Astrocyte (in vitro differentiated cells and primary cell): ENCODE results near the gene ITPK1. TPM values are rescaled to one million over a fixed set of nuclear protein-coding genes. Genes with fewer than 3 reads are reported as not detected.

ENCODE experiments used
- DNase-seq: peaks from one replicate; pipeline ENCODE4 v3.0.0-alpha.2; 2010; ENCODE audit warnings: low read depth
- FAIRE-seq: peaks from 2 replicates; lab custom pipeline; 2011; peaks lifted over from hg19 to GRCh38; lab: Jason Lieb, UNC
- H2AFZ ChIP-seq: 2 replicates; pipeline ENCODE4 v1.6.0; 2012; ENCODE audit warnings: low read depth, low read length, inconsistent platforms
- H3K27ac ChIP-seq: 2 replicates; pipeline ENCODE4 v1.5.1; 2011; ENCODE audit warnings: low read depth, low read length, inconsistent platforms
- H3K27me3 ChIP-seq: 2 replicates; pipeline ENCODE4 v1.6.0; 2011; ENCODE audit warnings: low read length, inconsistent platforms; ENCODE audit not compliant: insufficient read depth
- H3K36me3 ChIP-seq: 2 replicates; pipeline ENCODE4 v1.5.1; 2011; ENCODE audit warnings: low read length, inconsistent platforms; ENCODE audit not compliant: insufficient read depth
- H3K4me1 ChIP-seq: 2 replicates; pipeline ENCODE4 v1.5.1; 2011; ENCODE audit warnings: low read length, inconsistent platforms; ENCODE audit not compliant: insufficient read depth
- H3K4me2 ChIP-seq: 2 replicates; pipeline ENCODE4 v1.6.0; 2012; ENCODE audit warnings: low read length, inconsistent platforms
- H3K4me3 ChIP-seq: 2 replicates; pipeline ENCODE4 v1.5.1; 2011; ENCODE audit warnings: low read depth, mild to moderate bottlenecking, low read length, inconsistent platforms; ENCODE audit not compliant: insufficient read depth
- H3K79me2 ChIP-seq: 2 replicates; pipeline ENCODE4 v1.6.0; 2012; ENCODE audit warnings: mild to moderate bottlenecking, low read length, inconsistent platforms; ENCODE audit not compliant: insufficient read depth
- H3K9ac ChIP-seq: 2 replicates; pipeline ENCODE4 v1.6.0; 2012; ENCODE audit warnings: mild to moderate bottlenecking, low read length, inconsistent platforms
- H3K9me3 ChIP-seq: 2 replicates; pipeline ENCODE4 v1.5.1; 2012; ENCODE audit warnings: low read depth, mild to moderate bottlenecking, low read length, inconsistent platforms; ENCODE audit not compliant: insufficient read depth
- H4K20me1 ChIP-seq: 2 replicates; pipeline ENCODE4 v1.6.0; 2012; ENCODE audit warnings: low read length, inconsistent platforms; ENCODE audit not compliant: insufficient read depth
- H3K27ac Mint-ChIP-seq: one replicate; pipeline ENCODE4 v1.8.0; 2021; ENCODE audit warnings: mild to moderate bottlenecking, mixed read lengths; ENCODE audit not compliant: unreplicated experiment
- H3K27me3 Mint-ChIP-seq: one replicate; pipeline ENCODE4 v1.8.0; 2021; ENCODE audit warnings: low read depth, mixed read lengths; ENCODE audit not compliant: unreplicated experiment
- H3K36me3 Mint-ChIP-seq: one replicate; pipeline ENCODE4 v1.8.0; 2021; ENCODE audit warnings: low read depth, mixed read lengths; ENCODE audit not compliant: unreplicated experiment
- H3K4me1 Mint-ChIP-seq: one replicate; pipeline ENCODE4 v1.8.0; 2021; ENCODE audit warnings: low read depth, mixed read lengths; ENCODE audit not compliant: unreplicated experiment
- H3K4me3 Mint-ChIP-seq: one replicate; pipeline ENCODE4 v1.8.0; 2021; ENCODE audit warnings: mild to moderate bottlenecking, moderate library complexity, mixed read lengths; ENCODE audit not compliant: unreplicated experiment
- H3K9me3 Mint-ChIP-seq: one replicate; pipeline ENCODE4 v1.8.0; 2021; ENCODE audit warnings: mild to moderate bottlenecking, mixed read lengths; ENCODE audit not compliant: unreplicated experiment
- EZH2 ChIP-seq: IDR thresholded peaks from 2 replicates; pipeline ENCODE4 v1.6.1; 2012; ENCODE audit warnings: mild to moderate bottlenecking, low read length, inconsistent platforms; ENCODE audit not compliant: insufficient read depth
- total RNA-seq: library from RNA; stranded (reverse); gene quantifications from 2 replicates; pipeline ENCODE4 v1.2.1, GENCODE V29; 2021
- TF ChIP-seq, protein P1 (sequence below): IDR thresholded peaks from 2 replicates; pipeline ENCODE4 v1.5.1; 2011; ENCODE audit warnings: low read depth, mild to moderate bottlenecking, inconsistent platforms, low read length, moderate library complexity; ENCODE audit not compliant: insufficient read depth

The ITPK1 gene
- total RNA-seq, 1 donor from 2014 or later: 13.0 TPM

DNA sequence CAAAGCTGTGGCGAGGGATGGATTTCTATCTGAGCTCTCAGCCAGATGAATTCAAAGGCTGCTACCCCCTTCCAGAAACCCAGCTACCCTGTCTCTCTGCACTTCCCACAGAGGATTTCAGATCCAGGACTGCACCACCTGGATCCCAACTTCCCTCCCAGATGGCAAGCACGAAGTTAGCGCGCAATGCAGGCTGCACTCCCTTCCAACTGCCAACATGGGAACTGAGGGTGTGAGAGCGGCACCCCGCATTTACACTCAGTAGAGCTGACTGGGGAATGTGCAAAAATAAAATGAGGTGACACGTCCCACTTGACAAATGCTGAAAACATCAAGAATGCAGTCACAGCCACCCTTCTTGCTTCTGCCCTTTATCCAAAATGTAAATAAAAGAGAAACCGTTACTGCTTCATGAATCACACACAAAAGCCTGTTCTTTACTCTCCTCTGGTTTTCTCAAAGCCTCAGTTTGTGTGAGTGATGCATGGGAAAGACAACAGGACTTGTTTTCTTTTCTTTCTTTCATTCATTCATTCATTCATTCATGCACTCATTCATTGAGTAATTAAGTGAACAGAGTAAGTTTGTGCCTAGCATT lies 85.7 kb downstream of the ITPK1 start:
- Histone ChIP-seq H2AFZ (no peak overlapping the region), H3K9me3 (no peaks in the 10 kb centered on the region), H3K9ac (no peak overlapping the region), H3K27ac (no peak overlapping the region), H3K4me1 (peaks cover 6% of the 10 kb centered on the region), H3K36me3 (no peaks in the 10 kb centered on the region), H3K4me2 (peak overlapping the region; percentile 30), H3K4me3 (no peak overlapping the region), H3K79me2 (no peaks in the 10 kb centered on the region), H3K27me3 (no peaks in the 10 kb centered on the region), H4K20me1 (peaks cover 58% of the 10 kb centered on the region)
- Mint-ChIP-seq H3K36me3 (peaks cover 7% of the 10 kb centered on the region), H3K4me1 (peaks cover 8% of the 10 kb centered on the region), H3K27ac (no peak overlapping the region), H3K27me3 (peaks cover 60% of the 10 kb centered on the region), H3K4me3 (no peak overlapping the region), H3K9me3 (no peaks in the 10 kb centered on the region)
- TF ChIP-seq, protein P1, sequence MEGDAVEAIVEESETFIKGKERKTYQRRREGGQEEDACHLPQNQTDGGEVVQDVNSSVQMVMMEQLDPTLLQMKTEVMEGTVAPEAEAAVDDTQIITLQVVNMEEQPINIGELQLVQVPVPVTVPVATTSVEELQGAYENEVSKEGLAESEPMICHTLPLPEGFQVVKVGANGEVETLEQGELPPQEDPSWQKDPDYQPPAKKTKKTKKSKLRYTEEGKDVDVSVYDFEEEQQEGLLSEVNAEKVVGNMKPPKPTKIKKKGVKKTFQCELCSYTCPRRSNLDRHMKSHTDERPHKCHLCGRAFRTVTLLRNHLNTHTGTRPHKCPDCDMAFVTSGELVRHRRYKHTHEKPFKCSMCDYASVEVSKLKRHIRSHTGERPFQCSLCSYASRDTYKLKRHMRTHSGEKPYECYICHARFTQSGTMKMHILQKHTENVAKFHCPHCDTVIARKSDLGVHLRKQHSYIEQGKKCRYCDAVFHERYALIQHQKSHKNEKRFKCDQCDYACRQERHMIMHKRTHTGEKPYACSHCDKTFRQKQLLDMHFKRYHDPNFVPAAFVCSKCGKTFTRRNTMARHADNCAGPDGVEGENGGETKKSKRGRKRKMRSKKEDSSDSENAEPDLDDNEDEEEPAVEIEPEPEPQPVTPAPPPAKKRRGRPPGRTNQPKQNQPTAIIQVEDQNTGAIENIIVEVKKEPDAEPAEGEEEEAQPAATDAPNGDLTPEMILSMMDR: no peak
- TF ChIP-seq EZH2: no peak
- DNase-seq: no peak
- FAIRE-seq: no peak

DNA sequence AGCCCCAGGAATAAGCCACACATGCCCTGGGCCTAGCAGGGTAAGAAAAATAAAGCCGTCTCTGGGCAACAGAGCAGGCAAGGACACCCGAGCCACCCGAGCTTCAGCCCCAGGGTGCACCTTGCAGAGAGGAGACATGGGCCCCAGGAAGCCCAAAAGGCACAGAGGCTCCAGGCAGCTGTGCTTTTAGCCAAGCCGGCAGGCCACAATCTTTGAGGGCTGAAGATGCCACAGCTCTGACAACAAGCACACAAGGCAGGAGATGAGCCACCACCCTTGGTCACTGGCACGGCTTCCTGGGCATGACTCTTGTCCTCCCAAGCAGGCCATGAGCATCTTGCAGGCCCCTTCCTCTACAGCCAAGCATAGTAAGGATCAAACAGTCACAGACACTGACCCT lies 86.3 kb downstream of the ITPK1 start:
- no peak for TF ChIP-seq EZH2
- TF ChIP-seq, protein P1: no peak
- H3K36me3 ChIP-seq: no peaks in the 10 kb centered on the region
- no peaks in the 10 kb centered on the region for H3K27me3 ChIP-seq
- no peak overlapping the region for H2AFZ ChIP-seq
- H3K9me3 ChIP-seq: no peaks in the 10 kb centered on the region
- H3K79me2 ChIP-seq: no peaks in the 10 kb centered on the region
- Mint-ChIP-seq H3K4me3 (no peak overlapping the region), H3K9me3 (no peaks in the 10 kb centered on the region), H3K27ac (no peak overlapping the region), H3K27me3 (peaks cover 60% of the 10 kb centered on the region), H3K36me3 (peaks cover 7% of the 10 kb centered on the region), H3K4me1 (peaks cover 8% of the 10 kb centered on the region)
- peaks cover 57% of the 10 kb centered on the region for H4K20me1 ChIP-seq
- no peak overlapping the region for H3K27ac ChIP-seq
- peaks cover 6% of the 10 kb centered on the region for H3K4me1 ChIP-seq
- FAIRE-seq: no peak
- H3K9ac ChIP-seq: no peak overlapping the region
- H3K4me3 ChIP-seq: no peak overlapping the region
- H3K4me2 ChIP-seq: no peak overlapping the region
- DNase-seq: no peak

DNA sequence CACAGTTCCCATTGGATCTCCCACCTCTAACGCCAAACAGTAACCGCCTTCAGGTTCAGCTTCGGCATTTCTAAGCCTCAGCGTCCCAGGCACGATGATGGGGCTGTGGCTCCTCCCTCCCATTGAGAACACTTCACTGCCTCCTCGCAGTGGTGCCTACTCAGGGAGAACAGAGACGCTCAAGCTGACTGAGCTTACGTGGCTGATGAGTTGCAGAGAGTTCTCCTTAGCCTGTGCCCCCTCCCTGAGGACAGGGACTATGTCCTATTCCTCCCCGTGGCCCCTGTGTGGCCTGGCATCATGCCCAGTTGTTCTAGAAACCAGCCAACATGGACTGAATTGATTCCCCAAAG lies 87.0 kb downstream of the ITPK1 start:
- Histone ChIP-seq H3K9me3 (no peaks in the 10 kb centered on the region), H3K4me2 (no peak overlapping the region), H3K27me3 (no peaks in the 10 kb centered on the region), H3K9ac (no peak overlapping the region), H4K20me1 (peaks cover 52% of the 10 kb centered on the region), H2AFZ (no peak overlapping the region), H3K27ac (no peak overlapping the region), H3K4me3 (no peak overlapping the region), H3K36me3 (no peaks in the 10 kb centered on the region), H3K4me1 (peaks cover 6% of the 10 kb centered on the region), H3K79me2 (no peaks in the 10 kb centered on the region)
- Mint-ChIP-seq H3K4me3 (no peak overlapping the region), H3K36me3 (peaks cover 7% of the 10 kb centered on the region), H3K4me1 (peaks cover 8% of the 10 kb centered on the region), H3K27ac (no peak overlapping the region), H3K9me3 (no peaks in the 10 kb centered on the region), H3K27me3 (peaks cover 64% of the 10 kb centered on the region)
- TF ChIP-seq, protein P1: no peak
- TF ChIP-seq EZH2: no peak
- DNase-seq (no peak), FAIRE-seq (no peak)
